D721Med (cell line): Measurements from ENCODE around the gene ALDH1A3.

Experiments used
- DNase-seq: peaks from one replicate; pipeline ENCODE4 v3.0.0; 2011; ENCODE audit warnings: low spot score; ENCODE audit not compliant: insufficient read length
- FAIRE-seq: peaks from 2 replicates; lab custom pipeline; 2011; peaks lifted over from hg19 to GRCh38; lab: Jason Lieb, UNC
- CTCF ChIP-seq: IDR thresholded peaks from 2 replicates; pipeline ENCODE4 v1.5.1; 2012; ENCODE audit warnings: mild to moderate bottlenecking, control low read depth; ENCODE audit not compliant: insufficient read depth; ENCODE audit errors: missing control alignments

Gene ALDH1A3

GRCh38 chr15:100892013-100892355 lies 12.4 kb downstream of the ALDH1A3 start:
- no peak for DNase-seq
- FAIRE-seq, result no peak
- TF ChIP-seq CTCF, result no peak

- DNase-seq (no peak), FAIRE-seq (no peak)
- TF ChIP-seq CTCF, result no peak
These were observed 13.8 kb downstream of the ALDH1A3 start for GRCh38 chr15:100893261-100893963.

GRCh38 chr15:100893964-100894295 lies 14.3 kb downstream of the ALDH1A3 start:
- FAIRE-seq (no peak), DNase-seq (no peak)
- TF ChIP-seq CTCF, result no peak

GRCh38 chr15:100895721-100896120 lies 16.1 kb downstream of the ALDH1A3 start:
- DNase-seq (no peak), FAIRE-seq (no peak)
- TF ChIP-seq CTCF, result no peak

- no peak for TF ChIP-seq CTCF
- DNase-seq (no peak), FAIRE-seq (no peak)
These were observed 17.9 kb downstream of the ALDH1A3 start for GRCh38 chr15:100897221-100898151.

GRCh38 chr15:100898152-100898490 lies 18.5 kb downstream of the ALDH1A3 start:
- FAIRE-seq, result no peak
- TF ChIP-seq CTCF, result no peak
- no peak for DNase-seq

GRCh38 chr15:100898661-100899462 lies 19.2 kb downstream of the ALDH1A3 start:
- no peak for FAIRE-seq
- TF ChIP-seq CTCF, result no peak
- no peak for DNase-seq
